RWPE1 (cell line): ENCODE results near the gene EDRF1.

Experiments
- CTCF ChIA-PET: fragments of 350-600 bp; sonication (Branson Sonifier 250); formaldehyde crosslinking; extraction: SDS; loops from one replicate; lab custom pipeline; 2021; lab: Yijun Ruan, JAX
- POLR2A ChIA-PET: fragments of 400-600 bp; formaldehyde crosslinking; extraction: SDS; loops from one replicate; lab custom pipeline; 2020; ENCODE audit warnings: antibody characterized with exemption; ENCODE audit not compliant: low non-redundant PET; lab: Yijun Ruan, JAX
- DNase-seq: peaks from one replicate; pipeline ENCODE4 v3.0.0; 2012; ENCODE audit warnings: low spot score
- H3K27ac ChIP-seq: fragments of 450-650 bp; 2 replicates; pipeline ENCODE4 v1.5.1; 2017
- CTCF ChIP-seq: fragments of 450-650 bp; conservative IDR thresholded peaks from 2 replicates; pipeline ENCODE4 v1.5.1; 2017; ENCODE audit warnings: low read depth, mild to moderate bottlenecking

EDRF1 gene

GRCh38 chr10:125756853-125757487 is 37.5 kb downstream of the EDRF1 start:
- no peak for TF ChIP-seq CTCF
- CTCF ChIA-PET: no interaction called here
- POLR2A ChIA-PET: no interaction called here
- no peak overlapping the region for H3K27ac ChIP-seq
- no peak for DNase-seq

- ChIA-PET POLR2A (no interaction called here), CTCF (no interaction called here)
- no peak overlapping the region for H3K27ac ChIP-seq
- DNase-seq: no peak
- no peak for TF ChIP-seq CTCF
These were observed 38.2 kb downstream of the EDRF1 start for GRCh38 chr10:125757742-125758141.

- H3K27ac ChIP-seq: no peak overlapping the region
- ChIA-PET POLR2A (no interaction called here), CTCF (no interaction called here)
- no peak for TF ChIP-seq CTCF
- no peak for DNase-seq
These were observed 42.5 kb downstream of the EDRF1 start for GRCh38 chr10:125761961-125762360.

GRCh38 chr10:125762692-125763648 is 43.5 kb downstream of the EDRF1 start:
- ChIA-PET CTCF (no interaction called here), POLR2A (interaction anchor here (0.7 kb wide), 1 partner anchor 34 kb away, joined by 10 read pairs; no protein-coding TSS in a partner anchor)
- TF ChIP-seq CTCF: no peak
- DNase-seq: no peak
- H3K27ac ChIP-seq: no peak overlapping the region

- ChIA-PET POLR2A (no interaction called here), CTCF (no interaction called here)
- no peak for TF ChIP-seq CTCF
- no peak overlapping the region for H3K27ac ChIP-seq
- no peak for DNase-seq
These were observed 46.3 kb downstream of the EDRF1 start for GRCh38 chr10:125765835-125766234.

GRCh38 chr10:125766511-125766910 is 47.0 kb downstream of the EDRF1 start:
- no peak for TF ChIP-seq CTCF
- no peak for DNase-seq
- no peak overlapping the region for H3K27ac ChIP-seq
- ChIA-PET POLR2A (no interaction called here), CTCF (no interaction called here)
